Keratinocyte (primary cell): ENCODE measurements around the gene XIAP. TPM values are rescaled to one million over a fixed set of nuclear protein-coding genes. Genes with fewer than 3 reads are reported as not detected.

Source experiments
- DNase-seq: peaks from one replicate; pipeline ENCODE4 v3.0.0-alpha.2; 2011; ENCODE audit warnings: low read depth, missing footprints, low spot score
- FAIRE-seq: peaks from 2 replicates; lab custom pipeline; 2011; peaks lifted over from hg19 to GRCh38; lab: Jason Lieb, UNC
- H2AFZ ChIP-seq: 2 replicates; pipeline ENCODE4 v1.6.0; 2012; ENCODE audit warnings: low read length, control low read depth, inconsistent platforms; ENCODE audit not compliant: control insufficient read depth
- H3K27ac ChIP-seq: 2 replicates; pipeline ENCODE4 v1.5.1; 2011; ENCODE audit warnings: low read length; ENCODE audit not compliant: control insufficient read depth, insufficient read depth
- H3K27me3 ChIP-seq: 3 replicates; pipeline ENCODE4 v1.6.0; 2011; ENCODE audit warnings: low read length; ENCODE audit not compliant: control insufficient read depth, insufficient read depth; ENCODE audit errors: extremely low read depth
- H3K36me3 ChIP-seq, 2 experiments: 2 replicates in 1 of 2; 3 replicates in 1 of 2; pipeline ENCODE4 v1.5.1; 2011; ENCODE audit warnings: low read length in 2 of 2, mild to moderate bottlenecking in 1 of 2; ENCODE audit not compliant: control insufficient read depth in 2 of 2, insufficient read depth in 2 of 2; ENCODE audit errors: extremely low read depth in 1 of 2
- H3K4me1 ChIP-seq: 3 replicates; pipeline ENCODE4 v1.5.1; 2011; ENCODE audit warnings: low read length; ENCODE audit not compliant: control insufficient read depth, insufficient read depth; ENCODE audit errors: extremely low read depth
- H3K4me2 ChIP-seq: 3 replicates; pipeline ENCODE4 v1.6.0; 2011; ENCODE audit warnings: low read depth, low read length; ENCODE audit not compliant: control insufficient read depth, insufficient read depth; ENCODE audit errors: extremely low read depth
- H3K4me3 ChIP-seq, 3 experiments: fragments of 200-600 bp in 1 of 3; sonication (generic) in 1 of 3; 2 replicates in 2 of 3; 3 replicates in 1 of 3; pipeline ENCODE4 v1.5.1; 2011 to 2016; ENCODE audit warnings: low read length in 3 of 3, mild to moderate bottlenecking in 3 of 3, control low read depth in 2 of 3, inconsistent platforms in 1 of 3, low read depth in 1 of 3, mixed read lengths in 1 of 3, mixed run types in 1 of 3, moderate library complexity in 1 of 3; ENCODE audit not compliant: control insufficient read depth in 2 of 3, insufficient read depth in 2 of 3; ENCODE audit errors: extremely low read depth in 1 of 3
- H3K79me2 ChIP-seq: 2 replicates; pipeline ENCODE4 v1.6.0; 2012; ENCODE audit warnings: low read length; ENCODE audit not compliant: control insufficient read depth, insufficient read depth
- H3K9ac ChIP-seq: 3 replicates; pipeline ENCODE4 v1.6.0; 2011; ENCODE audit warnings: low read length; ENCODE audit not compliant: control insufficient read depth, insufficient read depth; ENCODE audit errors: extremely low read depth
- H3K9me1 ChIP-seq: 3 replicates; pipeline ENCODE4 v1.6.0; 2011; ENCODE audit warnings: low read length; ENCODE audit not compliant: control insufficient read depth, insufficient read depth; ENCODE audit errors: extremely low read depth
- H3K9me3 ChIP-seq: 2 replicates; pipeline ENCODE4 v1.5.1; 2012; ENCODE audit warnings: low read depth, low read length; ENCODE audit not compliant: control insufficient read depth
- H4K20me1 ChIP-seq: 3 replicates; pipeline ENCODE4 v1.6.0; 2011; ENCODE audit warnings: low read length; ENCODE audit not compliant: control insufficient read depth, insufficient read depth; ENCODE audit errors: extremely low read depth
- CTCF ChIP-seq, 3 experiments: IDR thresholded peaks in 1 of 3; conservative IDR thresholded peaks in 1 of 3; optimal IDR thresholded peaks in 1 of 3; 2 replicates in 2 of 3; 3 replicates in 1 of 3; pipeline versions ENCODE3 to v1.5.1; 2011; ENCODE audit warnings: low read length in 3 of 3, mild to moderate bottlenecking in 3 of 3, moderate library complexity in 2 of 3, control low read depth in 1 of 3, inconsistent platforms in 1 of 3; ENCODE audit not compliant: insufficient read depth in 2 of 3; ENCODE audit errors: extremely low read depth in 1 of 3
- EZH2 ChIP-seq: IDR thresholded peaks from one replicate; pipeline ENCODE4 v1.6.1; 2012; ENCODE audit warnings: inconsistent platforms, mild to moderate bottlenecking, low read length, moderate library complexity
- dilution Hi-C: fragments of 300-500 bp; cut with MboI; formaldehyde crosslinking; loops from one replicate; pipeline ENCODE4 v1.7.0; 2020; ENCODE audit warnings: low sequenced_read_pairs; ENCODE audit not compliant: extremely low pct_ligation_motif_present
- polyA plus RNA-seq, 5 experiments: library from polyadenylated mRNA; depleted of rRNA in 3 of 5; stranded (reverse) in 3 of 5; stranded (forward) in 1 of 5; unstranded in 1 of 5; fragments of >200 nt; gene quantifications; 1 replicate in 1 of 5; 2 replicates in 3 of 5; 3 replicates in 1 of 5; pipeline versions ENCODE4 v1.2.1 to v1.2.3, GENCODE V29; 2011 to 2012; ENCODE audit warnings: missing spikeins in 2 of 5, low read depth in 1 of 5, low replicate concordance in 1 of 5

XIAP gene
- polyA plus RNA-seq, 1 donor (not counting 4 experiments of a cell fraction or from before 2014, with no cell fraction given), result 18.3 TPM

GRCh38 chrX:123960956-123961267 is 101.1 kb downstream of the XIAP start:
- Histone ChIP-seq H3K9me3 (no peaks in the 10 kb centered on the region), H3K9me1 (no peaks in the 10 kb centered on the region), H3K27ac (peak overlapping the region; percentile 87), H2AFZ (peak overlapping the region; percentile 26), H3K4me2 (peak overlapping the region; percentile 51), H3K4me3 (peak overlapping the region; percentile 73 to 78 (median 78)), H3K9ac (peak overlapping the region; percentile 98), H3K79me2 (peaks cover 32% of the 10 kb centered on the region), H4K20me1 (no peaks in the 10 kb centered on the region), H3K4me1 (peaks cover 5% of the 10 kb centered on the region), H3K27me3 (no peaks in the 10 kb centered on the region), H3K36me3 (no peaks in the 10 kb centered on the region)
- dilution Hi-C loops, result no loop called here
- FAIRE-seq (no peak), DNase-seq (no peak)
- TF ChIP-seq EZH2, result no peak
- TF ChIP-seq CTCF (optimal IDR thresholded peaks at IDR 0.05 in 1 of 3, IDR thresholded peaks at IDR 0.05 in 1 of 3, conservative IDR thresholded peaks at IDR 0.05 in 1 of 3; ENCODE audit: extremely low read depth in 1 of 3, insufficient read depth in 2 of 3, low read length in 3 of 3), result no peak

GRCh38 chrX:123961268-123962005 is 101.6 kb downstream of the XIAP start, which contains the start of gene STAG2:
Gene STAG2 (plus strand): TSS chrX:123961706. CDS start chrX:124022628, 60,922 bp downstream.
- H3K4me2 ChIP-seq, result peak within 1 kb of the TSS; percentile 59
- H3K79me2 ChIP-seq, result peaks cover 37% of the 10 kb centered on the region
- FAIRE-seq (no peak), DNase-seq (no peak)
- H3K9me3 ChIP-seq, result no peaks in the 10 kb centered on the region
- no peaks in the 10 kb centered on the region for H3K9me1 ChIP-seq
- peak within 1 kb of the TSS; percentile 73 to 79 (median 78) for H3K4me3 ChIP-seq
- no peaks in the 10 kb centered on the region for H3K36me3 ChIP-seq
- peaks cover 5% of the 10 kb centered on the region for H3K4me1 ChIP-seq
- H2AFZ ChIP-seq, result peak within 1 kb of the TSS; percentile 51
- TF ChIP-seq CTCF (optimal IDR thresholded peaks at IDR 0.05 in 1 of 3, IDR thresholded peaks at IDR 0.05 in 1 of 3, conservative IDR thresholded peaks at IDR 0.05 in 1 of 3; ENCODE audit: extremely low read depth in 1 of 3, insufficient read depth in 2 of 3, low read length in 3 of 3), result no peak
- no peak for TF ChIP-seq EZH2
- H3K27ac ChIP-seq, result peak within 1 kb of the TSS; percentile 87
- H3K9ac ChIP-seq, result peak within 1 kb of the TSS; percentile 98
- H4K20me1 ChIP-seq, result no peaks in the 10 kb centered on the region
- H3K27me3 ChIP-seq, result no peaks in the 10 kb centered on the region
- dilution Hi-C loops, result no loop called here
